ENCODE measurements around the gene RBMS3. TPM values are rescaled to one million over a fixed set of nuclear protein-coding genes. Genes with fewer than 3 reads are reported as not detected.
"Not testable (repeated sequence)": the region's sequence is repeated elsewhere in the genome, so short reads cannot be mapped to it uniquely, and the experiment has no call there.

RBMS3 gene
- total RNA-seq, 1 experiment from 2014 or later: 74.2 TPM

- Mint-ChIP-seq H3K27ac (ENCODE audit: low read depth, unreplicated experiment) (no peak overlapping the region), H3K27me3 (ENCODE audit: insufficient read depth, unreplicated experiment) (no peaks in the 10 kb centered on the region), H3K4me1 (ENCODE audit: insufficient read depth, unreplicated experiment) (no peaks in the 10 kb centered on the region), H3K4me3 (ENCODE audit: unreplicated experiment) (no peak overlapping the region), H3K9me3 (ENCODE audit: unreplicated experiment) (no peaks in the 10 kb centered on the region), H3K36me3 (ENCODE audit: insufficient read depth, unreplicated experiment) (no peaks in the 10 kb centered on the region)
- TF ChIP-seq CTCF (IDR thresholded peaks at IDR 0.05; ENCODE audit: unreplicated experiment): no peak
- ChIA-PET POLR2A (no interaction called here), CTCF (interaction anchor here (1.0 kb wide), 1 partner anchor 150 kb away, joined by 4 read pairs; no protein-coding TSS in a partner anchor)
- intact Hi-C loops (cut with micrococcal nuclease): loop anchor here (10.0 kb wide), 2 partner anchors 466 to 1086 kb away; no protein-coding TSS in a partner anchor
- no peak for DNase-seq (ENCODE audit: unreplicated experiment)
- no TSS peak for BruUV-seq (replicated peaks)
Observed at GRCh38 chr3:30048431-30048830, 767.6 kb downstream of the RBMS3 start.

- H3K27me3 Mint-ChIP-seq (ENCODE audit: insufficient read depth, unreplicated experiment); intact Hi-C loops (cut with micrococcal nuclease); H3K36me3 Mint-ChIP-seq (ENCODE audit: insufficient read depth, unreplicated experiment); DNase-seq (ENCODE audit: unreplicated experiment); BruUV-seq (replicated peaks); H3K27ac Mint-ChIP-seq (ENCODE audit: low read depth, unreplicated experiment); H3K4me1 Mint-ChIP-seq (ENCODE audit: insufficient read depth, unreplicated experiment); POLR2A ChIA-PET; H3K4me3 Mint-ChIP-seq (ENCODE audit: unreplicated experiment); H3K9me3 Mint-ChIP-seq (ENCODE audit: unreplicated experiment): not testable (repeated sequence)
- CTCF ChIA-PET: interaction anchor here (0.6 to 0.9 kb wide), 3 partner anchors 132 to 1101 kb away, joined by 3 to 4 read pairs (median 3); no protein-coding TSS in a partner anchor
Observed at GRCh38 chr3:30050116-30050515, 769.2 kb downstream of the RBMS3 start.

- H3K27ac Mint-ChIP-seq (ENCODE audit: low read depth, unreplicated experiment): no peak overlapping the region
- CTCF ChIA-PET: interaction anchor here (0.6 kb wide), 1 partner anchor 37 kb away, joined by 4 read pairs; no protein-coding TSS in a partner anchor
- intact Hi-C loops (cut with micrococcal nuclease): no loop called here
- no peaks in the 10 kb centered on the region for H3K4me1 Mint-ChIP-seq (ENCODE audit: insufficient read depth, unreplicated experiment)
- H3K9me3 Mint-ChIP-seq (ENCODE audit: unreplicated experiment): peaks cover 2% of the 10 kb centered on the region
- H3K27me3 Mint-ChIP-seq (ENCODE audit: insufficient read depth, unreplicated experiment): no peaks in the 10 kb centered on the region
- no peaks in the 10 kb centered on the region for H3K36me3 Mint-ChIP-seq (ENCODE audit: insufficient read depth, unreplicated experiment)
- TF ChIP-seq CTCF (IDR thresholded peaks at IDR 0.05; ENCODE audit: unreplicated experiment): no peak
- BruUV-seq (replicated peaks): no TSS peak
- POLR2A ChIA-PET: no interaction called here
- H3K4me3 Mint-ChIP-seq (ENCODE audit: unreplicated experiment): no peak overlapping the region
- no peak for DNase-seq (ENCODE audit: unreplicated experiment)
Observed at GRCh38 chr3:30059240-30059639, 778.4 kb downstream of the RBMS3 start.

All from MCF 10A (cell line).